Subcutaneous abdominal adipose tissue (tissue), 5 donors: ENCODE results near the gene ZKSCAN8.
"Not testable (repeated sequence)": the region's sequence is repeated elsewhere in the genome, so short reads cannot be mapped to it uniquely, and the experiment has no call there.

Experiments used
- H3K27ac ChIP-seq: one replicate; pipeline ENCODE4 v1.7.0; 2013; ENCODE audit warnings: low read depth, mild to moderate bottlenecking, inconsistent platforms, low read length, moderate library complexity
- H3K27me3 ChIP-seq, 5 donors: one replicate each; pipeline ENCODE4 v1.7.0; 2013; ENCODE audit warnings: low read length in 5 of 5, inconsistent platforms in 1 of 5; ENCODE audit not compliant: control insufficient read depth in 5 of 5, insufficient read depth in 4 of 5
- H3K36me3 ChIP-seq, 5 donors: one replicate each; pipeline ENCODE4 v1.7.0; 2013; ENCODE audit warnings: low read length in 5 of 5; ENCODE audit not compliant: control insufficient read depth in 5 of 5, insufficient read depth in 5 of 5
- H3K4me1 ChIP-seq, 5 donors: one replicate each; pipeline ENCODE4 v1.7.0; 2013; ENCODE audit warnings: low read length in 5 of 5, mild to moderate bottlenecking in 3 of 5, moderate library complexity in 1 of 5; ENCODE audit not compliant: control insufficient read depth in 5 of 5, insufficient read depth in 5 of 5
- H3K4me3 ChIP-seq, 5 donors: one replicate each; pipeline ENCODE4 v1.7.0; 2013; ENCODE audit warnings: low read length in 5 of 5, low read depth in 1 of 5
- H3K9ac ChIP-seq, 5 donors: one replicate each; pipeline ENCODE4 v1.7.0; 2013; ENCODE audit warnings: low read length in 5 of 5, mild to moderate bottlenecking in 4 of 5, moderate library complexity in 3 of 5
- H3K9me3 ChIP-seq, 5 donors: one replicate each; pipeline ENCODE4 v1.7.0; 2013; ENCODE audit warnings: low read length in 5 of 5; ENCODE audit not compliant: control insufficient read depth in 5 of 5
- donor health status: healthy.
- donor health status: healthy.
- donor health status: healthy.
- donor health status: healthy.
- donor health status: healthy.

The ZKSCAN8 gene

GRCh38 chr6:28118217-28118616 lies 23.5 kb upstream of the ZKSCAN8 start:
- no peak overlapping the region for H3K27ac ChIP-seq
- H3K9ac ChIP-seq: no peak overlapping the region
- no peaks in the 10 kb centered on the region for H3K9me3 ChIP-seq
- H3K4me1 ChIP-seq: peaks cover 0 to 3% (median 0%) of the 10 kb centered on the region in 5 donors
- H3K27me3 ChIP-seq: no peaks in the 10 kb centered on the region
- no peak overlapping the region for H3K4me3 ChIP-seq
- H3K36me3 ChIP-seq: peaks cover 28 to 48% (median 34%) of the 10 kb centered on the region in 5 donors

- Histone ChIP-seq H3K36me3 (peaks cover 13 to 25% (median 21%) of the 10 kb centered on the region in 5 donors), H3K27ac (no peak overlapping the region), H3K27me3 (no peaks in the 10 kb centered on the region), H3K9ac (no peak overlapping the region), H3K4me1 (peaks cover 3 to 17% (median 12%) of the 10 kb centered on the region in 5 donors), H3K9me3 (no peaks in the 10 kb centered on the region), H3K4me3 (no peak overlapping the region)
Observed at GRCh38 chr6:28121876-28122275, 19.8 kb upstream of the ZKSCAN8 start.

GRCh38 chr6:28122283-28122682 lies 19.4 kb upstream of the ZKSCAN8 start:
- Histone ChIP-seq H3K4me1 (peaks cover 3 to 17% (median 12%) of the 10 kb centered on the region in 5 donors), H3K36me3 (peaks cover 17 to 29% (median 26%) of the 10 kb centered on the region in 5 donors)
- not testable (repeated sequence) for H3K27ac ChIP-seq, H3K9ac ChIP-seq, H3K27me3 ChIP-seq, H3K4me3 ChIP-seq, H3K9me3 ChIP-seq

DNA sequence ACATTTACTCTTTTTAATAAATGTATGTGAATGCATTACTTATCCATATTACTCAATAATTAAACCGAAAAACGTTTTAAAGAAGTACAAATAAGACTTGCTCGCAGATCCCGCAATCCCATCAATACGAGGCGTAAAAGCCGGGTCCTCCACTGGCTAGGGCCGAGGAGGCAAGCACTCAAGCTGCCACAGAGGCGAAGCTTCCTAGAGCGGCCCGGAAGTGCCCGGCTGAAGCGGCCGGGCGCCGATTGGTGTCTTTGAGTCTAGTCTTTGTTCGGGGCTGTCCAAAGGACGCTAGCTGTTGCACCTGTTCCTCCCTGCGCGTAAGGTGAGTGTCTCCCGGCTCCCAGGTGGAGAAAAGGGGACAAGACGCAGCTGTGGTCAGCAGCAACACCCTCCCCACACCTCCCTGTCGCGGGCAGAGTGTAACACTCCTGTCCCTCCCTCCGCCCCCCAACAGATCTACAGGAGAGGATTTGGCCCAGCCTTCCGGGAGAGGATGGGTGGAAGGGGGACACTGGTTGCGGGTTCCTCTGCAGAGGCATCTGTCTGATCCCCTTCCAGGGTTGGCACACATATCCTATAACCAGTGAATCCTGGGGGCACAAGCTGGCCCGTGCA lies 17.2 kb upstream of the ZKSCAN8 start, which contains the start of gene ZSCAN16:
ZSCAN16 (plus strand) TSS at position 260 of the 621 bp plus-strand sequence. CDS start 835 bp downstream, outside the sequence.
- Histone ChIP-seq H3K36me3 (peaks cover 12 to 34% (median 23%) of the 10 kb centered on the region in 5 donors), H3K27ac (peak within 1 kb of the TSS; percentile 40)

DNA sequence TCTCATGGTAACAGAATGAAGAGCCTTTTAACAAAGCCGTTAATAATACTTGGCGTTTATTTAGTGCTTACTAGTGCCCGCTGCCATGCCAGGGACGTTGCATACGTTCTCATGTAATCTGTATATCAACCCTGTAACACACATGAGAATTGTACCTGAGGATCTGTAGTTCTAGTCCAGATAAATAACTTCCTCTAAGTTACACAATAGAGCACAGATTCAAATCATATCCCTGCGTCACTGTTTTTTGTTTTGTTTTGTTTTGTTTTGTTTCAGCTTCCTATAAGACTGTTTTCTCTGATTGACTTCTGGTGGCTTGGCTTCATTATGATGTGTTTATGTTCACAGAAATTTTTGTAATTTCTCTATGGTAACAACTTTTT lies 16.7 kb upstream of the ZKSCAN8 start:
- H3K36me3 ChIP-seq: peaks cover 13 to 37% (median 27%) of the 10 kb centered on the region in 5 donors
- no peak overlapping the region for H3K27ac ChIP-seq
- peaks cover 3 to 17% (median 12%) of the 10 kb centered on the region in 5 donors for H3K4me1 ChIP-seq
- peak overlapping the region; percentile 75 to 87 (median 86) for H3K9ac ChIP-seq
- H3K9me3 ChIP-seq: no peaks in the 10 kb centered on the region
- peak overlapping the region; percentile 80 to 99 (median 92) for H3K4me3 ChIP-seq
- H3K27me3 ChIP-seq: no peaks in the 10 kb centered on the region

More for the DNA sequence above, 17.2 kb upstream of the ZKSCAN8 start, which contains the start of gene ZSCAN16:
- Histone ChIP-seq H3K27me3 (no peaks in the 10 kb centered on the region), H3K4me1 (peaks cover 3 to 17% (median 12%) of the 10 kb centered on the region in 5 donors), H3K9ac (peak within 1 kb of the TSS; percentile 75 to 87 (median 86)), H3K9me3 (no peaks in the 10 kb centered on the region), H3K4me3 (peak within 1 kb of the TSS; percentile 80 to 99 (median 92))

DNA sequence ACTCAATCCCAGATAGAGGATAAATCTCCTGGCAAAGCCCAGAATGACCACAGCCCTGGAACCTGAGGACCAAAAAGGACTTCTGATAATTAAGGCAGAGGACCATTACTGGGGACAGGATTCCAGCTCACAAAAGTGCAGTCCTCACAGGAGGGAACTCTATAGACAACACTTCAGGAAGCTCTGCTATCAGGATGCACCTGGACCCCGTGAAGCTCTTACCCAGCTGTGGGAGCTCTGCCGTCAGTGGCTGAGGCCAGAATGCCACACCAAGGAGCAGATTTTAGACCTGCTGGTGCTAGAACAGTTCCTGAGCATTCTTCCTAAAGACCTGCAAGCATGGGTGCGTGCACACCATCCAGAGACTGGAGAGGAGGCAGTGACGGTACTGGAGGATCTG lies 16.3 kb upstream of the ZKSCAN8 start:
- peaks cover 3 to 17% (median 12%) of the 10 kb centered on the region in 5 donors for H3K4me1 ChIP-seq
- no peak overlapping the region for H3K4me3 ChIP-seq
- no peaks in the 10 kb centered on the region for H3K27me3 ChIP-seq
- H3K9me3 ChIP-seq: no peaks in the 10 kb centered on the region
- H3K36me3 ChIP-seq: peaks cover 13 to 35% (median 23%) of the 10 kb centered on the region in 5 donors
- peak overlapping the region in 2 of 5 donors; percentile 87 for H3K9ac ChIP-seq
- H3K27ac ChIP-seq: no peak overlapping the region

DNA sequence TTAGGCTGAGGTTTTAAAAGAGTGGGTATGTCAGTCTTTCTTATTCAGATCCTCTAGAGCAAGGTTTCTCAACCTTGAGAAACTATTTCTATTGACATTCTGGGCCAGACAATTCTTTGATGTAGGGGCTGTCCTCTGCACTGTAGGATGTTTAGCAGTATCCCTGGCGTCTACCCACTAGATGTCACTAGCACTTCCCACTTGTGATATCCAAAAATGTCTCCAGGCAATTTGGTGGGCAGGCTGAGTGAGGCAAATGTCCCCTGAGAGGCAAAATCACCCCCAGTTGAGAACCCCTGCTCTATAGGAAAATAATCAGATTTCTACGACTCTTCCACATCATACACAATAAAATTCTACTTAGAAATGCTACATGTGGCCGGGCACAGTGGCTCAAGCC lies 7.7 kb upstream of the ZKSCAN8 start:
- Histone ChIP-seq H3K9me3 (no peaks in the 10 kb centered on the region), H3K36me3 (peaks cover 6 to 16% (median 13%) of the 10 kb centered on the region in 5 donors), H3K27me3 (no peaks in the 10 kb centered on the region), H3K4me1 (peaks cover 2 to 35% (median 22%) of the 10 kb centered on the region in 5 donors), H3K4me3 (no peak overlapping the region), H3K9ac (no peak overlapping the region), H3K27ac (no peak overlapping the region)

DNA sequence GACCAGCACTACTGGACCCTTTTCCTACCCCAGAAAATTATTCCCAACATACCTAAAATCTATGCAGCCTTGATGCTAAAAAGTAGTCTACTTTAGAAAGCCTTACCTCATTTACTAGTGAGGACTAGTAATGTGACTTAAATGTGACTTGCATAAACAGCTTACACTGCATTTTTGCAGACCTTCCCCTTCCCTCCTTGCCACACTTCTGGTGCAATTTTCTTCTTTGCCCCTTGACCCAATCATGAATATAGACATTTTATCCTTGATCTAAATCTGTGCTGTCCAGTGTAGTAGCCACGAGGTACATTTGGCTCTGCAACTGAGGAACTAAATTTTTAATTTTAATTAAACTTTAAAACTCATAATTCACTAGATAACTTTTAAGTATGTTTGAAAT lies 7.0 kb upstream of the ZKSCAN8 start:
- Histone ChIP-seq H3K4me3 (no peak overlapping the region), H3K4me1 (peaks cover 2 to 35% (median 22%) of the 10 kb centered on the region in 5 donors), H3K27ac (no peak overlapping the region), H3K36me3 (peaks cover 3 to 12% (median 6%) of the 10 kb centered on the region in 5 donors), H3K27me3 (no peaks in the 10 kb centered on the region), H3K9me3 (no peaks in the 10 kb centered on the region), H3K9ac (no peak overlapping the region)

- H3K36me3 ChIP-seq: peaks cover 0 to 7% (median 5%) of the 10 kb centered on the region in 5 donors
- no peak overlapping the region for H3K4me3 ChIP-seq
- H3K27me3 ChIP-seq: no peaks in the 10 kb centered on the region
- no peaks in the 10 kb centered on the region for H3K9me3 ChIP-seq
- H3K9ac ChIP-seq: peak overlapping the region; percentile 31 to 98 (median 96)
- H3K27ac ChIP-seq: no peak overlapping the region
- peaks cover 2 to 35% (median 22%) of the 10 kb centered on the region in 5 donors for H3K4me1 ChIP-seq
Observed at GRCh38 chr6:28135393-28135792, 6.3 kb upstream of the ZKSCAN8 start.
